GM12892 (cell line): ENCODE results near the gene C13orf42.

Experiments
- POLR2A ChIP-seq: IDR thresholded peaks from 2 replicates; pipeline ENCODE4 v1.6.1; 2011; ENCODE audit warnings: low read depth, low read length, control low read depth
- POLR2AphosphoS5 ChIP-seq: IDR thresholded peaks from 2 replicates; pipeline ENCODE4 v1.6.1; 2011; ENCODE audit warnings: low read depth, low read length, control low read depth

DNA sequence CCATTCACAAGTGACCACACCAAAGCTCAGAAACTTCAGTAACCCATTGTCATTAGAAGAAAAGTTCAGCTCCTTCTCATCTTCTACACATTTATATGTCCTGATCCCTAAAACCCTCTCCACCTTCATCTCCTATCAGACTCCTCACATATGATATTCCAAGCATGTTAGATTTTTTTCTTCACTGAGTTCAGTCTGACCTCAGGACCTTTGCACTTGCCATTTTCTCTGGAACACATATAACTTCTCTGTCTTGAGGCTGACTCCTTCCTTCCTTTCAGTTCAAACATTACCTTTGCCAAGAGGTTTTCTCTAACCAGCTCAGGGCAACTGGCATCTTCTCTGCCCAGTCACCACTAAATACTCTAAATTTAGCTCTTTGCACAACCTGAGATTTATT is 54.1 kb downstream of the C13orf42 start:
- TF ChIP-seq POLR2AphosphoS5, result no peak
- no peak for TF ChIP-seq POLR2A
